Uterus (tissue), 4 donors: ENCODE results near the gene YBX2. TPM values are rescaled to one million over a fixed set of nuclear protein-coding genes. Genes with fewer than 3 reads are reported as not detected.

ENCODE experiments used
- DNase-seq, 2 donors: peaks; one replicate each; pipeline ENCODE4 v3.0.0-alpha.2; 2019 to 2020
- H3K27ac ChIP-seq, 2 donors: fragments of 200-600 bp; sonication (generic); 1 replicate in 1 of 2; 2 replicates in 1 of 2; pipeline ENCODE4 v1.5.1; 2016 to 2018
- H3K27me3 ChIP-seq, 2 donors: fragments of 200-600 bp; sonication (generic); one replicate each; pipeline ENCODE4 v1.5.1; 2018 to 2019; ENCODE audit warnings: control low read depth in 1 of 2
- H3K36me3 ChIP-seq, 2 donors: fragments of 200-600 bp; sonication (generic); one replicate each; pipeline ENCODE4 v1.5.1; 2019; ENCODE audit warnings: control low read depth in 1 of 2
- H3K4me1 ChIP-seq, 2 donors: fragments of 200-600 bp; sonication (generic); one replicate each; pipeline ENCODE4 v1.5.1; 2018 to 2019; ENCODE audit warnings: control low read depth in 1 of 2
- H3K4me3 ChIP-seq, 2 donors: fragments of 200-600 bp; sonication (generic); 1 replicate in 1 of 2; 2 replicates in 1 of 2; pipeline ENCODE4 v1.5.1; 2018 to 2019; ENCODE audit warnings: mild to moderate bottlenecking in 1 of 2
- H3K9me3 ChIP-seq, 2 donors: fragments of 200-600 bp; sonication (generic); one replicate each; pipeline ENCODE4 v1.5.1; 2019; ENCODE audit warnings: control low read depth in 1 of 2
- CTCF ChIP-seq, 4 experiments: fragments of 200-600 bp in 2 of 4; fragments of 450-650 bp in 2 of 4; sonication (generic) in 2 of 4; IDR thresholded peaks; one replicate each; pipeline ENCODE4 v1.5.1; 2016 to 2019; ENCODE audit warnings: antibody characterized with exemption in 4 of 4, mild to moderate bottlenecking in 2 of 4, moderate library complexity in 1 of 4
- POLR2A ChIP-seq, 2 donors: fragments of 450-650 bp; IDR thresholded peaks; one replicate each; pipeline ENCODE4 v1.6.1; 2016; ENCODE audit warnings: antibody characterized with exemption in 2 of 2, mild to moderate bottlenecking in 1 of 2, moderate library complexity in 1 of 2
- intact Hi-C: fragments of 100-400 bp; cut with DNase I; formaldehyde crosslinking; loops from one replicate; pipeline ENCODE4 v1.15.1; 2023; ENCODE audit warnings: low total_unique reads
- total RNA-seq, 4 donors: library from RNA; depleted of rRNA in 3 of 4; stranded (reverse); fragments of >200 nt in 3 of 4; gene quantifications; one replicate each; pipeline versions ENCODE4 v1.1.0 to v1.2.4, GENCODE V29; 2014 to 2023
- donor health status: DM: yes; HTN: yes; CAD: no.

Gene YBX2
- total RNA-seq, 4 donors from 2014 or later: 2.4 to 4.4 TPM; not detected in 2

GRCh38 chr17:7307686-7308624, 13.5 kb upstream of the YBX2 start:
- Histone ChIP-seq H3K36me3 (no peaks in the 10 kb centered on the region), H3K4me3 (peak overlapping the region; percentile 64 to 100), H3K27me3 (no peaks in the 10 kb centered on the region), H3K9me3 (no peaks in the 10 kb centered on the region), H3K27ac (peak overlapping the region; percentile 98 to 99), H3K4me1 (peaks cover 10 to 17% of the 10 kb centered on the region in 2 donors)
- intact Hi-C loops: no loop called here
- DNase-seq: peak; percentile 52 to 68
- no peak for TF ChIP-seq POLR2A (IDR thresholded peaks at IDR 0.05)
- no peak for TF ChIP-seq CTCF (IDR thresholded peaks at IDR 0.05)

- peak within 1 kb of the TSS; percentile 64 to 100 for H3K4me3 ChIP-seq
- H3K4me1 ChIP-seq: peaks cover 10 to 17% of the 10 kb centered on the region in 2 donors
- H3K27me3 ChIP-seq: no peaks in the 10 kb centered on the region
- H3K27ac ChIP-seq: peak within 1 kb of the TSS; percentile 98 to 99
- intact Hi-C loops: no loop called here
- peak; percentile 100 for DNase-seq
- H3K9me3 ChIP-seq: no peaks in the 10 kb centered on the region
- TF ChIP-seq CTCF (IDR thresholded peaks at IDR 0.05) (peak in 2 of 4 experiments; percentile 2 to 26), POLR2A (IDR thresholded peaks at IDR 0.05) (peak; percentile 88 to 96)
- no peaks in the 10 kb centered on the region for H3K36me3 ChIP-seq
Measured at GRCh38 chr17:7306911-7307685, 12.7 kb upstream of the YBX2 start, which contains the start of gene EIF5A. EIF5A (plus strand) TSS chr17:7307628; CDS start chr17:7309636, 2,008 bp downstream.

GRCh38 chr17:7304179-7304578, 9.7 kb upstream of the YBX2 start:
- intact Hi-C loops: no loop called here
- no peaks in the 10 kb centered on the region for H3K36me3 ChIP-seq
- H3K4me1 ChIP-seq: peaks cover 1 to 3% of the 10 kb centered on the region in 2 donors
- H3K4me3 ChIP-seq: no peak overlapping the region
- TF ChIP-seq CTCF (IDR thresholded peaks at IDR 0.05) (no peak), POLR2A (IDR thresholded peaks at IDR 0.05) (no peak)
- no peak for DNase-seq
- no peaks in the 10 kb centered on the region for H3K27me3 ChIP-seq
- H3K9me3 ChIP-seq: no peaks in the 10 kb centered on the region
- no peak overlapping the region for H3K27ac ChIP-seq

GRCh38 chr17:7296189-7296861, 1.9 kb upstream of the YBX2 start:
- TF ChIP-seq CTCF (IDR thresholded peaks at IDR 0.05) (peak; percentile 94 to 98 (median 98)), POLR2A (IDR thresholded peaks at IDR 0.05) (peak in 1 of 2 donors; percentile 30)
- no peaks in the 10 kb centered on the region for H3K36me3 ChIP-seq
- intact Hi-C loops: loop anchor here (2.0 to 10.0 kb wide), 2 partner anchors 16 to 242 kb away; partner anchors contain the start of gene SLC2A4
- H3K27me3 ChIP-seq: peaks cover 0 to 6% of the 10 kb centered on the region in 2 donors
- peaks cover 0 to 27% of the 10 kb centered on the region in 2 donors for H3K4me1 ChIP-seq
- H3K4me3 ChIP-seq: no peak overlapping the region
- H3K27ac ChIP-seq: peak overlapping the region; percentile 33 to 67
- DNase-seq: peak; percentile 78 to 84
- H3K9me3 ChIP-seq: no peaks in the 10 kb centered on the region
